ENCODE results near the gene HEPHL1. TPM values are rescaled to one million over a fixed set of nuclear protein-coding genes. Genes with fewer than 3 reads are reported as not detected.
"Not testable (repeated sequence)": the region's sequence is repeated elsewhere in the genome, so short reads cannot be mapped to it uniquely, and the experiment has no call there.

Gene HEPHL1
- total RNA-seq, 1 donor from 2014 or later, result not detected

DNA sequence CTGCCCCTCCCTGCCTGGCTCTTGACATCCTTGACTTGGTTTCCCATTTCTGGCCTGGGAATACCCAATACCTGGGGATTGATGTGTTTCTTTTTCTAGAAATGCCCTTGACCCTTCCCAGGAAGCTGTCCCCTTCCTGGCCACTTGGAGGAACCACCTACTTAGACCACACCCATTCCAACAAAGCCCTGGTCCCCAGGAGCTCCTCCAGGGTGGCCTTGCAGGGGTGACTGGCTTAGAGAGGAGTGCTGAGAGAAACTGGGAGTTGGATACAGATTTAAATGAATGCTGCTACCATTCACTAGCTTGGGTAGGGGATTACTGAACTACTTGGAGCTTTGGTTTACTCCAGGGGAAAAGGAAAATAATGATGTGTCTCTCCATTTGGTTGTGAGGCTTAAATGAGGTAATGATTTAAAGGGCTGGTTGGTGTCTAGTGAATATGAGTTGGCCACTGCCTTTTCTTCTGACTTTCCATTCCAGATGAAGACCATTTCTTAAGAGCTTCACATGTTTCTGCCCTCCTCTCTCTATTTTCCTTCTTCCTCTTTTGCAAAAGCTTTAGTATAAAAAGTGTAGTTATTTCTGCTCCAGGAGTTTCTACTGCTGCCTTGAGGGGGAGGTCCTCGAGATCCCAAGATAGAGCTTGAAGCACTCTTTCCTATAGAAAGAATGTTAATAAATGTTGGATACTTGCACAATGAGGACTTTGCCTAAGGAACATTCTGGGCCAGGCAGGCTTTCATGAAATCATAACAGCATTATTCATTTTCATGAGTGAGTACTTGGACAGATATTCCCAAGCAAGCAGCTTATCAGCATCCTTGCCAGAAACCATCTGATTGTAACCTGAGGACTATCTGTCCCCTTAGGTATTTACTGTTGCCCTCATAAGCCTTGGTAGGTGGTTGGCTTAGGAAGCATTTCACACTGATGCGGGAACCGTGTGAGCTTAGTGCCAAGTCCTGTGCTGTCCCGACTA, 129.8 kb downstream of the HEPHL1 start:
- peak overlapping the region; percentile 83 for H3K27ac ChIP-seq (replicated peaks)
- H3K36me3 ChIP-seq, result peaks cover 6% of the 10 kb centered on the region
- H3K9me3 ChIP-seq (replicated peaks), result no peaks in the 10 kb centered on the region
- TF ChIP-seq, protein P1, sequence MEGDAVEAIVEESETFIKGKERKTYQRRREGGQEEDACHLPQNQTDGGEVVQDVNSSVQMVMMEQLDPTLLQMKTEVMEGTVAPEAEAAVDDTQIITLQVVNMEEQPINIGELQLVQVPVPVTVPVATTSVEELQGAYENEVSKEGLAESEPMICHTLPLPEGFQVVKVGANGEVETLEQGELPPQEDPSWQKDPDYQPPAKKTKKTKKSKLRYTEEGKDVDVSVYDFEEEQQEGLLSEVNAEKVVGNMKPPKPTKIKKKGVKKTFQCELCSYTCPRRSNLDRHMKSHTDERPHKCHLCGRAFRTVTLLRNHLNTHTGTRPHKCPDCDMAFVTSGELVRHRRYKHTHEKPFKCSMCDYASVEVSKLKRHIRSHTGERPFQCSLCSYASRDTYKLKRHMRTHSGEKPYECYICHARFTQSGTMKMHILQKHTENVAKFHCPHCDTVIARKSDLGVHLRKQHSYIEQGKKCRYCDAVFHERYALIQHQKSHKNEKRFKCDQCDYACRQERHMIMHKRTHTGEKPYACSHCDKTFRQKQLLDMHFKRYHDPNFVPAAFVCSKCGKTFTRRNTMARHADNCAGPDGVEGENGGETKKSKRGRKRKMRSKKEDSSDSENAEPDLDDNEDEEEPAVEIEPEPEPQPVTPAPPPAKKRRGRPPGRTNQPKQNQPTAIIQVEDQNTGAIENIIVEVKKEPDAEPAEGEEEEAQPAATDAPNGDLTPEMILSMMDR (IDR thresholded peaks at IDR 0.05; ENCODE audit: borderline replicate concordance), result no peak
- H3K4me3 ChIP-seq, result no peak overlapping the region
- intact Hi-C loops (cut with micrococcal nuclease), result no loop called here
- no peak for DNase-seq
- H3K4me1 ChIP-seq, result peaks cover 70% of the 10 kb centered on the region
- H3K27me3 ChIP-seq (ENCODE audit: low read depth), result no peaks in the 10 kb centered on the region

DNA sequence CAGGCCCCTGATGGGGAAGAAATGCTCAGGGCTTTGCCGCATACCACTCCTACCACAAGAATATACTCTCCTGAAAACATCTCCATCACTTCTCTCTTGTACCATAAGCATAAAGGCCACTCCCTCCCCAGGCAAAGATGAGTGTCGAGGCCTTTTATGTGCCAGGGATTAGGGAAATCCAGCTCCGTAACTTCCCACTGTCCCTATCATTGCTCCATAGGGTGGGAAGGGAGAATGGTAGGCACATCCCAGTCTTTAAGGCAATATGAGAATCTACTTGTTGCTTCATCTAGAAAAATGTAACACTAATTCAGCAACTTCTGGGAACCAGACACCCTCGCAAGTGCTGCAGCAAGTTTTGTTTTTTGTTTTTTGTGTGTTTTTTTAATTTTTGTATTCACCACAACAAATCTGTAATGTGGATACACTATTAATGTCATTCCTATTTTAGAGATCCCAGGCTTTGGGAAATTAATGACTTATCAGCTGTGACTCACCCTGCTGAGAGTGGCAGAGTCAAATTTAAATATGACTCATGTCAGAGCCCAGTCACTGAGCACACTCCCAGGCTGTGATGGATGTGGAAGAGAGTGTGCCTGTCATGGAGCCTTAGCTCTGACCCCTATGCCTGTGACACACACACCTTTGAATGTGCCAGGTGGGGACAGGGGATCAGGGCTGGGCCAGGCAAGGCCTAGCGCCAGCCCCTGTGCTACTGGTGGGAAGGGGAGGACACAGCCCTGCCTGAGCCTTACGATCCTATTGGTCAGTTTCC, 130.9 kb downstream of the HEPHL1 start:
- H3K27me3 ChIP-seq (ENCODE audit: low read depth), result no peaks in the 10 kb centered on the region
- H3K9me3 ChIP-seq (replicated peaks), result no peaks in the 10 kb centered on the region
- peak overlapping the region; percentile 83 for H3K27ac ChIP-seq (replicated peaks)
- TF ChIP-seq, protein P1 (IDR thresholded peaks at IDR 0.05; ENCODE audit: borderline replicate concordance), result no peak
- H3K4me3 ChIP-seq, result no peak overlapping the region
- intact Hi-C loops (cut with micrococcal nuclease), result no loop called here
- no peak for DNase-seq
- H3K4me1 ChIP-seq, result peaks cover 59% of the 10 kb centered on the region
- H3K36me3 ChIP-seq, result peaks cover 6% of the 10 kb centered on the region

DNA sequence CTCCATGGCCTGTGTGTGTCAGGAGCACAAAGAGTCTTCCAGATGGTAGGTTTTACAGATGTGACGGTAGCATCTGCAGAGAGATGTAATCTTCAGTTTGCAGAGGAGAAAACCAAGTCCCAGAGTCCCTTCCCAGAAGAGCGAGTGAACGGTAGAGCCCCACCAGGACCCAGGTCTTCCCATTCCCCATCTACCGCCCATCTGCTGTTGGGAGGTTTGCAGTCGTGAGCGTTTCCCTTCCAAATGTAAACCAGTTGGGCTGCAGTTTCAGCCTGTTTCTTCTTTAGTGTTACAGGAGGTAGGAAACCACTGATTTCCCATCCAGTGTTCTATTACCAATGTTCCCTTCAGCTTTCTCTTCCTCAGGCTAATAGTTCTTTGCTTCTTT, 131.5 kb downstream of the HEPHL1 start:
- intact Hi-C loops (cut with micrococcal nuclease), result no loop called here
- H3K27me3 ChIP-seq (ENCODE audit: low read depth), result no peaks in the 10 kb centered on the region
- peaks cover 53% of the 10 kb centered on the region for H3K4me1 ChIP-seq
- H3K36me3 ChIP-seq, result peaks cover 6% of the 10 kb centered on the region
- peak overlapping the region; percentile 83 for H3K27ac ChIP-seq (replicated peaks)
- TF ChIP-seq, protein P1 (IDR thresholded peaks at IDR 0.05; ENCODE audit: borderline replicate concordance), result no peak
- no peak overlapping the region for H3K4me3 ChIP-seq
- no peaks in the 10 kb centered on the region for H3K9me3 ChIP-seq (replicated peaks)
- no peak for DNase-seq

DNA sequence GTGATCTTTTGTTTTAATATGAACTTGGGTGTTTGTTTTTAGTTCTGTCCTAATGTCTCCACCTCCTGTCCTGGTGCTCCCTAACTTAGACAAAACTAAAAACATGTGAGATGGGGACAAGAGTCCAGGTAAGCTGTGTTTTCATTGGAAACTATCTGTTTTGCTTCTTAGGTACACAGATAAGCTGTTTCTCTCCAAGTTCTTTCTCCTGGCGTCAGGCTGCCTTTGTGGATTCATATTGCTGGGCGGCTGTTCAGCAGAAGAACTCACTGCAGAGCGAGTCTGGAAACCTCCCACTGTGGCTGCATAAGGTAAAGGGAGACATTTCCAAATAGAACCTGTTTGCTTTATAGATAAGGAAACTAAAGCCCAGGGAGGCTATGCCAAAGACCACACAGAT, 132.2 kb downstream of the HEPHL1 start:
- Histone ChIP-seq H3K27me3 (ENCODE audit: low read depth) (no peaks in the 10 kb centered on the region), H3K9me3 (replicated peaks) (no peaks in the 10 kb centered on the region), H3K27ac (replicated peaks) (no peak overlapping the region), H3K4me1 (peaks cover 49% of the 10 kb centered on the region), H3K36me3 (peaks cover 6% of the 10 kb centered on the region), H3K4me3 (no peak overlapping the region)
- no peak for DNase-seq
- TF ChIP-seq, protein P1 (IDR thresholded peaks at IDR 0.05; ENCODE audit: borderline replicate concordance), result no peak
- intact Hi-C loops (cut with micrococcal nuclease), result no loop called here

DNA sequence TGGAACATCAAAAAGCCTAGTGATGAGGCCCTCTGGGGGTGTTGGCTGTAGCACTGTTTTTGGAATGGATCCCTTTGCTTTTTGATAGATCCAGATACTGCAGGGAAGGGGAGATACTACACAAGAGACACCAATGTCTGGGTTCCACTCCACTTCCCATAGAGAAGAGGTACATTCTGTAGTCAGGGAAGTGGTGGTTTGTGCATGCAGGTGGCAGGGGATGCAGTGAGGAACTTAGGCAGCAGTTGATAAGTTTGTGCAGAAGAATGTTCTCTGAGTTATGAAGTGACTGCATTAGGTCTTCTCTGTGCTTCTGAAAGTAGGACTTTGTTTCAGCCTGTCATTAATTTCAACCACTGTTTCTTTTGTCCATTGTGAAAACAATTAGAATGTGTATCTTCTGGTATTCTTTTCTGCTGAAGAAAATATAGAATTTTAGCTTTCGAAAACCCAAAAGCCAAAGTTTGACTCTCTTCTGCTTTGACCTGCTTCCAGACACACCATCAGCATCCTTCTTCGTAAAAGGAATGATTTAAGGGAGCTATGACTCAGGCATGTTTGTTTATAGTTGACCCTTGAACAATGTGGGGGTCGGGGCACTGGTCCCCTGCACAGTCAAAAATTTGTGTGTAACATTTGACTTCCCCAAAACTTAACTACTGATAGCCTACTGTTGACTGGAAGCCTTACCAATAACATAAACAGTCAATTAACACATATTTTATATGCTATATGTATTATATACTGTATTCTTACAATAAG, 133.1 kb downstream of the HEPHL1 start:
- no peak for DNase-seq
- peaks cover 43% of the 10 kb centered on the region for H3K4me1 ChIP-seq

DNA sequence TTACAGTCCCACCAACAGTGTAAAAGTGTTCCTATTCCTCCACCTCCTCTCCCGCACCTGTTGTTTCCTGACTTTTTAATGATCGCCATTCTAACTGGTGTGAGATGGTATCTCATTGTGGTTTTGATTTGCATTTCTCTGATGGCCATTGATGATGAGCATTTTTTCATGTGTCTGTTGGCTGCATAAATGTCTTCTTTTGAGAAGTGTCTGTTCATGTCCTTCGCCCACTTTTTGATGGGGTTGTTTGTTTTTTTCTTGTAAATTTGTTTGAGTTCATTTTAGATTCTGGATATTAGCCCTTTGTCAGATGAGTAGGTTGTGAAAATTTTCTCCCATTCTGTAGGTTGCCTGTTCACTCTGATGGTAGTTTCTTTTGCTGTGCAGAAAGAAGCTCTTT, 136.2 kb downstream of the HEPHL1 start:
- DNase-seq; H3K27me3 ChIP-seq (ENCODE audit: low read depth); intact Hi-C loops (cut with micrococcal nuclease); H3K36me3 ChIP-seq; H3K9me3 ChIP-seq (replicated peaks); H3K4me3 ChIP-seq; H3K27ac ChIP-seq (replicated peaks): not testable (repeated sequence)
- peaks cover 13% of the 10 kb centered on the region for H3K4me1 ChIP-seq

More for the DNA sequence above, 133.1 kb downstream of the HEPHL1 start:
- H3K27ac ChIP-seq (replicated peaks), result no peak overlapping the region
- TF ChIP-seq, protein P1 (IDR thresholded peaks at IDR 0.05; ENCODE audit: borderline replicate concordance), result no peak
- no peaks in the 10 kb centered on the region for H3K9me3 ChIP-seq (replicated peaks)
- H3K4me3 ChIP-seq, result no peak overlapping the region
- no peaks in the 10 kb centered on the region for H3K27me3 ChIP-seq (ENCODE audit: low read depth)
- intact Hi-C loops (cut with micrococcal nuclease), result no loop called here
- H3K36me3 ChIP-seq, result peaks cover 6% of the 10 kb centered on the region
